ENCODE results near the gene KRI1.

- no peak for TF ChIP-seq CTCF (IDR thresholded peaks at IDR 0.05)
- TF ChIP-seq POLR2A (IDR thresholded peaks at IDR 0.05): no peak
Measured at GRCh38 chr19:10508707-10509106, 57.1 kb downstream of the KRI1 start.

Measured in ovary (tissue), 3 donors.